ENCODE data around the gene DGUOK.

The DGUOK gene

DNA sequence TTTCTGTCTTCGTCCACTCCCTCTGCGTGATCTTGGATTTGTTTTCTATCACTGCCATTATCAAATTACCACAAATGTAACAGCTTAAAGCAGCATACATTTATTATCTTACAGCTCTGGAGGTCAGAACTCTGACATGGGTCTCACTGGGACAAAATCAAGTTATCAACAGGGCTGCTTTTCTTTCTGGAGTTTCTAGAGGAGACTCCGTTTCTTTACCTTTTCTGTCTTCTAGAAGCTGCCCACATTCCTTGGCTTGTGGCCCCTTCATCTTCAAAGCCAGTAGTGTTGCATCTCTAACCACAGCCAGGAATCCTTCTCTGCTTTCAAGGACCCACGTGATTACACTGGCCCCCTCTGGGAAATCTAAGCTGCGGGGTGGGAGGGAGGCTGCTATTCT is 36.1 kb downstream of the DGUOK start:
- H3K27ac ChIP-seq = no peak overlapping the region
- TF ChIP-seq, protein P1, sequence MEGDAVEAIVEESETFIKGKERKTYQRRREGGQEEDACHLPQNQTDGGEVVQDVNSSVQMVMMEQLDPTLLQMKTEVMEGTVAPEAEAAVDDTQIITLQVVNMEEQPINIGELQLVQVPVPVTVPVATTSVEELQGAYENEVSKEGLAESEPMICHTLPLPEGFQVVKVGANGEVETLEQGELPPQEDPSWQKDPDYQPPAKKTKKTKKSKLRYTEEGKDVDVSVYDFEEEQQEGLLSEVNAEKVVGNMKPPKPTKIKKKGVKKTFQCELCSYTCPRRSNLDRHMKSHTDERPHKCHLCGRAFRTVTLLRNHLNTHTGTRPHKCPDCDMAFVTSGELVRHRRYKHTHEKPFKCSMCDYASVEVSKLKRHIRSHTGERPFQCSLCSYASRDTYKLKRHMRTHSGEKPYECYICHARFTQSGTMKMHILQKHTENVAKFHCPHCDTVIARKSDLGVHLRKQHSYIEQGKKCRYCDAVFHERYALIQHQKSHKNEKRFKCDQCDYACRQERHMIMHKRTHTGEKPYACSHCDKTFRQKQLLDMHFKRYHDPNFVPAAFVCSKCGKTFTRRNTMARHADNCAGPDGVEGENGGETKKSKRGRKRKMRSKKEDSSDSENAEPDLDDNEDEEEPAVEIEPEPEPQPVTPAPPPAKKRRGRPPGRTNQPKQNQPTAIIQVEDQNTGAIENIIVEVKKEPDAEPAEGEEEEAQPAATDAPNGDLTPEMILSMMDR (conservative IDR thresholded peaks at IDR 0.05) = no peak

DNA sequence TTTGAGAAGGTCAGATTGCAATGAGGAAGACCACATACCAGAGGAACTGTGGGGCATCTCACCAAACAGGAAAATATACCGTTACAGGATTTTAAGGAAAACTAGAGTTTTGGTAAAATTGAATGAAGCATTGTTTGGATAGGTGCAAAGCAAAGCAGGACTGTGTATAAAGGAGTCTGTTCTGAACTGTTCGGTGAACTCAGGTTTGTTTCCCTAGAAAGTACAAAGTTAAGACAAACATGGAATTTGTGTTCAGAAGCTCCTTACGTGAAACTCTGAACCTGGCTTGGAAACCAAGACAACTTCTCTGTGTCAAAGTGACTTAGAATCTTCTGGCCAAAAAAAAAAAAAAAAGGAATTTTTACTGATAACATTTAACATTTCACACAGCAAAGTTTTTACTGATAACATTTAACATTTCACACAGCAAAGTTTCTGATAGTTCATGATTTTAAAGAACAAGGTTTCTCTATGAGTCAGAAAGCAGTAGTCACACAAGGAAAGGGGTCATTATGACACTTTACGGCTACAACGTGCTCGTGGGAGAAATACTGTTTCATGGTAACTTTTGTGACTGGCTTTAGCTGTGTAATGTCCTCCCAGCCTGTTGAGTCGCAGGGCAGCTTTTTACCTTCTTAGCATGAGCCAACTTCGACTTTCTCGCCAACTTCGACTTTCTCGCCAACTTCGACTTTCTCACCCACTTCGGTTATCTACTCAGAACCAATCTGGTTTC is 36.9 kb downstream of the DGUOK start:
- no peak overlapping the region for H3K27ac ChIP-seq
- TF ChIP-seq, protein P1 (conservative IDR thresholded peaks at IDR 0.05) = no peak

DNA sequence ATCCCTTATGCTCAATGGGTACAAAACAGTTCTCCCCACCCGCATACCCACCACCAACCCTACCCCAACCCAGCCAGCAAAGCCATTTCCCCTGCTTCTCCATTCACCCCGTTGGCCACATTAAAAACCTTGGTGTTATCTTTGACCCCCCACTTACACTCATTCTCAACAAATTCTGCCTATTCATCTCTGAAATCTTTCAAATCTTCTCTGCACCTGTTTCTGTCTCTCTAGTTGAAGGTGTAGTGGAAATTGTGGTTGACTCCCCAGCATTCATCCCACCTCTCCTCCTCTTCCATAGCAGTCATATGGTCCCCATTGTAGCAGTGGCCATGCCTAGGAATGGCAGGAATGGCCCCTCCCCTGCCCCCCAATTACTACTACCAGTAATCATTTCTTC is 37.5 kb downstream of the DGUOK start:
- TF ChIP-seq, protein P1 (conservative IDR thresholded peaks at IDR 0.05) = no peak

DNA sequence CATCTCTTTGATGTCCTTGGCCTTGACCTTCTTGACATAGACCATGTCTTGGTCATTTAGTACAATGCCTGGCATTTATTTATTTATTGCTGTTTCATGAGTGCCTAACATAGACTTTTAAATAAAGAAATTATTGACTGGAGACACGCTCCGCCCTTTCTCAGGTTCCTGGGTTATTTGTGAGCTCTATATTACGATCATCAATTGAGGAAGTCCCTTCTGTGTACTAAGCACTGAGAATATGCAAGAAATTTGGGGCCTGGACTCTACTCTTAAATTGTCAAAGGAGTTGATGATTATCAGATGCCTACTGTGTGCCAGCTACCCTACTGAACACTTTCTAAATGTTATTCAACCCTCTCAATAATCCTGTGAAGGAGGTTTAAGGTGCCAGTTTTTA is 38.4 kb downstream of the DGUOK start:
- no peak overlapping the region for H3K27ac ChIP-seq
- TF ChIP-seq, protein P1 (conservative IDR thresholded peaks at IDR 0.05) = no peak

More for the DNA sequence above, 37.5 kb downstream of the DGUOK start:
- H3K27ac ChIP-seq = no peak overlapping the region

DNA sequence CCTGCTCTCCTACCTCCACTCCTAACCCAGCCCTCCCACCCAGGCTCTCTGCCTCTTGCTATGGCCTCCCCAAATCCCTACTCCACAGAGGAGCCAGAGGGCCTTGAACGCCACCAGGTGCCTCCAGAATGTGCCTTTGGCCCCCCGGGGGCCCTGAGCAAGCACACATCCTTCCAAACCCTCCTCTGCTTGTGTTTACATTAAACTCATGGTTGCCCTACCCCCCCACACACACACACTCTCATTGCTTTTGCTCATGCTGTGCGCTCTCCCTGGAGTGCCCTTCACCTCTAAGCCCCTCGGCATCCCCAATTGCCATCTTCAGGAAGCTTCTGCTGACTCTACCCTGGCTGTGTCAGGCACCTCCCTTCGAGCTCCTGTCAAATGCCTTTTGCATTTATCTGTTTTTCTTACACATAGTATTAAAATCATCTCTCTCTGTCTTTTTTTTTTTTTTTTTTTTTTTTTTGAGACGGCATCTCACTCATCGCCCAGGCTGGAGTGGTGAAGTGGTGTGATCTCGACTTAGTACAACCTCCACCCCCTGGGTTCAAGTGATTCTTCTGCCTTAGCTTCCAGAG is 41.8 kb downstream of the DGUOK start:
- no peak overlapping the region for H3K27ac ChIP-seq
- TF ChIP-seq, protein P1 (conservative IDR thresholded peaks at IDR 0.05) = no peak

DNA sequence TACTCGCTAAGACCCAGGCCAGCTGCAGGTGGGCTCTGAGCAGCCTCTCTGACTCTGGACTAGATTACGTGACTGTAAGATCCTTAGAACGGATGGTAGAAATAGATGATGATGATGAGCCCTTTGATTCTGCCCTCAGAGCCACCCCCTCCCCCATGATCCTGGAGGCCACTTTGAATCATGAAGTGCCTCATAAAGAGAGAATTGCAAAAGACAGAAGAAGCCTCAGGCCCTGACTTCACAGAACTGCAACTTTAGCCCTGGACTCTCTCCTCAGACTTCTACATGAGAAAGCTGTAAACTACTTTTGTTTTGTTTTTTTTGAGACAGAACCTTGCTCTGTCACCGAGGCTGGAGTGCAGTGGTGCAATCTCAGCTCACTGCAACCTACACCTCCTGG is 42.7 kb downstream of the DGUOK start:
- peak overlapping the region; percentile 82; the same call in 1 of the 2 replicates for H3K27ac ChIP-seq
- TF ChIP-seq, protein P1 (conservative IDR thresholded peaks at IDR 0.05) = no peak

DNA sequence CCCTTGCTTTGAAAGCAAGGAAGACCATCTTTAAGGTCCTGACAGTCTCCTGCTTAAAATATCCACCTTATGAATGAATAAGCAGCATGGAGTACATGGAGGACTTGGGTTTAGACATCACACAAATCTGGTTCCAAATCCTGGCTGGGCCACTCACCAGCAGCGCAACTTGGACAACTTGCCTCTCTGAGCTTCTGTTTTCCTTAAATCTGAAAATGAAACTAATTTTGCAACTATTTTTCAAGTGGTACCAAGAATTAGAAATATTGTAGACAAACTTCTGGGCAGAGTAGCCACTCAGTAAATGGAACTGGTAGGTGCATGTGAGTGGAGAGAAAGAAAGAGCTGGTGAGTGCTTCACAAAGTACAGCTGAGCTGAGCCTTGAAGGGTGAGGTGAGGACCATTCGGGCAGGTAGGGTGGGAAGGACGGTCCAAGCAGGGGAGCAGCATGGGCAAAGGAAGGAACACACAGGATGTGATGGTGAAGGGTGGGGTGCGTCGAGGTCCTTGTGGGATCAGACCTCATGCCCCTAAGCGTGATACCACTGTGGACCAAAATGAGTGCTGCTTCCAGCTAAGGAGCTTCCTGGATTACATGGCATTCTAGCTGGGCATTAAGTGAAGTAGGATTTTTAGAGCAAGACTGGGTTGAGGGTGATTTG is 43.6 kb downstream of the DGUOK start:
- H3K27ac ChIP-seq = peak overlapping the region; percentile 82
- TF ChIP-seq, protein P1 (conservative IDR thresholded peaks at IDR 0.05) = no peak

All from VCaP (cell line).